H9 (cell line): ENCODE results near the gene MCM3AP. TPM values are rescaled to one million over a fixed set of nuclear protein-coding genes. Genes with fewer than 3 reads are reported as not detected.

Experiments used
- DNase-seq: peaks from one replicate; pipeline ENCODE4 v3.0.0-alpha.2; 2017
- H2AFZ ChIP-seq: one replicate; pipeline ENCODE4 v1.6.1; 2013; ENCODE audit warnings: mild to moderate bottlenecking, low read length, control low read depth, moderate library complexity
- H2AK5ac ChIP-seq: 2 replicates; pipeline ENCODE4 v1.6.1; 2013; ENCODE audit warnings: low read length, control low read depth, mixed read lengths; ENCODE audit not compliant: insufficient read length
- H2BK120ac ChIP-seq: one replicate; pipeline ENCODE4 v1.6.1; 2013; ENCODE audit warnings: low read depth, mild to moderate bottlenecking, low read length, control low read depth, inconsistent platforms; ENCODE audit not compliant: poor library complexity, severe bottlenecking
- H2BK12ac ChIP-seq: 2 replicates; pipeline ENCODE4 v1.6.1; 2013; ENCODE audit warnings: low read length, control low read depth, mixed read lengths, low read depth; ENCODE audit not compliant: insufficient read length
- H2BK15ac ChIP-seq: 2 replicates; pipeline ENCODE4 v1.6.1; 2013; ENCODE audit warnings: low read depth, low read length, control low read depth
- H2BK20ac ChIP-seq: one replicate; pipeline ENCODE4 v1.6.1; 2013; ENCODE audit warnings: low read depth, mild to moderate bottlenecking, low read length, control low read depth, inconsistent platforms; ENCODE audit not compliant: poor library complexity, severe bottlenecking
- H2BK5ac ChIP-seq: 2 replicates; pipeline ENCODE4 v1.6.1; 2013; ENCODE audit warnings: low read length, control low read depth, mixed read lengths; ENCODE audit not compliant: insufficient read length
- H3K14ac ChIP-seq: 2 replicates; pipeline ENCODE4 v1.6.1; 2013; ENCODE audit warnings: low read length, control low read depth; ENCODE audit not compliant: insufficient read depth
- H3K18ac ChIP-seq: 2 replicates; pipeline ENCODE4 v1.6.1; 2013; ENCODE audit warnings: low read depth, mild to moderate bottlenecking, mixed read lengths, low read length, control low read depth; ENCODE audit not compliant: insufficient read length
- H3K23ac ChIP-seq: 2 replicates; pipeline ENCODE4 v1.6.1; 2013; ENCODE audit warnings: low read length, control low read depth, mixed read lengths, low read depth; ENCODE audit not compliant: insufficient read length
- H3K23me2 ChIP-seq: 2 replicates; pipeline ENCODE4 v1.6.1; 2013; ENCODE audit warnings: low read depth, mild to moderate bottlenecking, mixed read lengths, low read length, control low read depth; ENCODE audit not compliant: insufficient read length, poor library complexity, severe bottlenecking
- H3K27ac ChIP-seq: 2 replicates; pipeline ENCODE4 v1.5.1; 2013; ENCODE audit warnings: low read length, control low read depth, mixed read lengths, low read depth; ENCODE audit not compliant: insufficient read length
- H3K27me3 ChIP-seq: 2 replicates; pipeline ENCODE4 v1.6.1; 2013; ENCODE audit warnings: low read length, control low read depth, inconsistent platforms; ENCODE audit not compliant: insufficient read depth
- H3K4ac ChIP-seq: 2 replicates; pipeline ENCODE4 v1.6.1; 2013; ENCODE audit warnings: low read depth, mild to moderate bottlenecking, control low read depth, inconsistent platforms, low read length, moderate library complexity
- H3K4me1 ChIP-seq: 2 replicates; pipeline ENCODE4 v1.6.1; 2013; ENCODE audit warnings: low read length, control low read depth, inconsistent platforms; ENCODE audit not compliant: insufficient read depth
- H3K4me2 ChIP-seq: 2 replicates; pipeline ENCODE4 v1.6.1; 2013; ENCODE audit warnings: low read length, control low read depth, mixed read lengths; ENCODE audit not compliant: insufficient read length, insufficient read depth
- H3K56ac ChIP-seq: 2 replicates; pipeline ENCODE4 v1.6.1; 2013; ENCODE audit warnings: low read depth, mild to moderate bottlenecking, mixed read lengths, low read length, control low read depth; ENCODE audit not compliant: insufficient read length
- H3K79me1 ChIP-seq: 2 replicates; pipeline ENCODE4 v1.6.1; 2013; ENCODE audit warnings: low read depth, mild to moderate bottlenecking, moderate library complexity, low read length, control low read depth, inconsistent platforms; ENCODE audit not compliant: insufficient read depth, poor library complexity, severe bottlenecking
- H3K79me2 ChIP-seq: 2 replicates; pipeline ENCODE4 v1.6.1; 2013; ENCODE audit warnings: low read length, control low read depth, inconsistent platforms; ENCODE audit not compliant: insufficient read depth
- H3K9ac ChIP-seq: 2 replicates; pipeline ENCODE4 v1.6.1; 2013; ENCODE audit warnings: low read length, control low read depth, mixed read lengths; ENCODE audit not compliant: insufficient read length; ENCODE audit errors: extremely low read depth
- H3K9me3 ChIP-seq: one replicate; pipeline ENCODE4 v1.6.1; 2013; ENCODE audit warnings: low read depth, low read length, inconsistent platforms; ENCODE audit not compliant: control insufficient read depth
- H3T11ph ChIP-seq: one replicate; pipeline ENCODE4 v1.6.1; 2013; ENCODE audit warnings: mild to moderate bottlenecking, low read length, control low read depth, inconsistent platforms
- H4K20me1 ChIP-seq: one replicate; pipeline ENCODE4 v1.6.1; 2013; ENCODE audit not compliant: control insufficient read depth, insufficient read length, insufficient read depth
- H4K5ac ChIP-seq: 2 replicates; pipeline ENCODE4 v1.6.1; 2013; ENCODE audit warnings: low read depth, mild to moderate bottlenecking, mixed read lengths, low read length, control low read depth; ENCODE audit not compliant: insufficient read length
- H4K8ac ChIP-seq: replicated peaks from 2 replicates; pipeline ENCODE4 v1.6.1; 2013; ENCODE audit warnings: low read length, control low read depth, mixed read lengths, low read depth; ENCODE audit not compliant: insufficient read length
- H4K91ac ChIP-seq: 2 replicates; pipeline ENCODE4 v1.6.1; 2013; ENCODE audit warnings: low read depth, mild to moderate bottlenecking, moderate library complexity, mixed read lengths, low read length, control low read depth; ENCODE audit not compliant: insufficient read length
- H3K27ac Mint-ChIP-seq, 3 experiments: 2 replicates in 2 of 3; 3 replicates in 1 of 3; pipeline ENCODE4 v1.8.0; 2020 to 2021; ENCODE audit warnings: mixed read lengths in 3 of 3, mild to moderate bottlenecking in 1 of 3, moderate library complexity in 1 of 3
- H3K27me3 Mint-ChIP-seq: 2 replicates; pipeline ENCODE4 v1.8.0; 2021; ENCODE audit warnings: low read depth, mild to moderate bottlenecking, moderate library complexity, mixed read lengths
- H3K36me3 Mint-ChIP-seq, 3 experiments: 2 replicates in 2 of 3; 3 replicates in 1 of 3; pipeline ENCODE4 v1.8.0; 2020 to 2021; ENCODE audit warnings: low read depth in 3 of 3, mixed read lengths in 3 of 3; ENCODE audit not compliant: insufficient read depth in 1 of 3
- H3K4me1 Mint-ChIP-seq, 2 experiments: 2 replicates each; pipeline ENCODE4 v1.8.0; 2020; ENCODE audit warnings: mixed read lengths in 2 of 2
- H3K4me3 Mint-ChIP-seq, 2 experiments: 2 replicates in 1 of 2; 3 replicates in 1 of 2; pipeline ENCODE4 v1.8.0; 2020 to 2021; ENCODE audit warnings: mild to moderate bottlenecking in 2 of 2, mixed read lengths in 2 of 2, moderate library complexity in 1 of 2
- H3K9me3 Mint-ChIP-seq, 2 experiments: 2 replicates in 1 of 2; 3 replicates in 1 of 2; pipeline ENCODE4 v1.8.0; 2020; ENCODE audit warnings: mild to moderate bottlenecking in 2 of 2, mixed read lengths in 2 of 2, moderate library complexity in 1 of 2
- CTCF ChIP-seq: fragments of 200-600 bp; sonication (generic); conservative IDR thresholded peaks from 3 replicates; pipeline ENCODE4 v1.8.0; 2021; ENCODE audit warnings: antibody characterized with exemption, mild to moderate bottlenecking
- WGBS: extraction: QIAGEN DNeasy Blood & Tissue Kit; methylation state at CpG from one replicate; pipeline ENCODE4 v1.1.7; 2013; ENCODE audit warnings: missing lambda C conversion rate, low lambda C conversion rate, mixed read lengths; ENCODE audit not compliant: insufficient read length; ENCODE audit errors: extremely low coverage; 5-methylcytosine and 5-hydroxymethylcytosine counted together
- total RNA-seq: library from RNA; stranded (reverse); gene quantifications from 2 replicates; pipeline ENCODE4 v1.2.1, GENCODE V29; 2021

Gene MCM3AP
- total RNA-seq, 1 experiment from 2014 or later = 124 TPM

GRCh38 chr21:46256501-46256994, 28.9 kb downstream of the MCM3AP start:
- WGBS = no CpG with 5 or more reads among the region's 18 CpGs
- Mint-ChIP-seq H3K9me3 (no peaks in the 10 kb centered on the region), H3K4me3 (no peak overlapping the region), H3K36me3 (peaks cover 53 to 96% (median 77%) of the 10 kb centered on the region in 3 experiments; a peak in 6 of 7 replicates), H3K27ac (peak overlapping the region in 2 of 3 experiments; percentile 8 to 79; a peak in 3 of 7 replicates), H3K4me1 (no peaks in the 10 kb centered on the region), H3K27me3 (no peaks in the 10 kb centered on the region)
- Histone ChIP-seq H3K23me2 (no peaks in the 10 kb centered on the region), H2BK20ac (no peak overlapping the region), H2BK15ac (no peak overlapping the region), H2BK12ac (no peak overlapping the region), H3K4me1 (no peaks in the 10 kb centered on the region), H3K27ac (no peak overlapping the region), H2AFZ (no peak overlapping the region), H3K9me3 (no peaks in the 10 kb centered on the region), H2AK5ac (no peak overlapping the region), H3K4me2 (no peak overlapping the region), H3K23ac (no peak overlapping the region), H3K9ac (no peak overlapping the region), H2BK5ac (no peak overlapping the region), H3K4ac (no peak overlapping the region), H3K27me3 (no peaks in the 10 kb centered on the region), H4K20me1 (no peaks in the 10 kb centered on the region), H3K18ac (no peak overlapping the region), H3K79me2 (no peaks in the 10 kb centered on the region), H4K8ac (no peak overlapping the region), H3T11ph (no peak overlapping the region), H2BK120ac (no peak overlapping the region), H4K91ac (no peak overlapping the region), H3K79me1 (no peaks in the 10 kb centered on the region), H3K14ac (no peak overlapping the region), H3K56ac (no peak overlapping the region), H4K5ac (no peak overlapping the region)
- peak; percentile 25; the same call in 2 of the 3 replicates for TF ChIP-seq CTCF
- no peak for DNase-seq
